Gastroesophageal sphincter (tissue), 4 donors: ENCODE measurements around the gene AMD1. TPM values are rescaled to one million over a fixed set of nuclear protein-coding genes. Genes with fewer than 3 reads are reported as not detected.
"Not testable (repeated sequence)": the region's sequence is repeated elsewhere in the genome, so short reads cannot be mapped to it uniquely, and the experiment has no call there.

Experiments
- ATAC-seq: fragments of 150-250 bp; one replicate; pipeline ENCODE4 v1.9.1; 2016; ENCODE audit warnings: mild to moderate bottlenecking, moderate library complexity
- H3K27ac ChIP-seq, 4 donors: fragments of 200-600 bp; sonication (generic) in 3 of 4; 1 replicate in 3 of 4; 2 replicates in 1 of 4; pipeline ENCODE4 v1.5.1; 2016 to 2019
- H3K27me3 ChIP-seq: fragments of 200-600 bp; sonication (generic); one replicate; pipeline ENCODE4 v1.5.1; 2019
- H3K36me3 ChIP-seq, 2 donors: fragments of 200-600 bp; sonication (generic); one replicate each; pipeline ENCODE4 v1.5.1; 2019; ENCODE audit warnings: control low read depth in 1 of 2
- H3K4me1 ChIP-seq, 3 donors: fragments of 200-600 bp; sonication (generic); 1 replicate in 2 of 3; 2 replicates in 1 of 3; pipeline ENCODE4 v1.5.1; 2016 to 2019; ENCODE audit warnings: control low read depth in 2 of 3
- H3K4me3 ChIP-seq, 2 donors: fragments of 200-600 bp; sonication (generic); one replicate each; pipeline ENCODE4 v1.5.1; 2019; ENCODE audit warnings: mild to moderate bottlenecking in 1 of 2, moderate library complexity in 1 of 2
- H3K9me3 ChIP-seq, 3 donors: fragments of 200-600 bp; sonication (generic); one replicate each; pipeline ENCODE4 v1.5.1; 2017 to 2019; ENCODE audit warnings: control low read depth in 2 of 3
- CTCF ChIP-seq, 4 experiments: fragments of 200-600 bp in 2 of 4; fragments of 450-650 bp in 2 of 4; sonication (generic) in 1 of 4; IDR thresholded peaks; one replicate each; pipeline ENCODE4 v1.5.1; 2017 to 2019; ENCODE audit warnings: antibody characterized with exemption in 4 of 4, mild to moderate bottlenecking in 2 of 4, moderate library complexity in 2 of 4
- EP300 ChIP-seq: sonication (generic); formaldehyde crosslinking; IDR thresholded peaks from one replicate; pipeline ENCODE4 v1.6.1; 2017; ENCODE audit warnings: antibody characterized with exemption, mild to moderate bottlenecking
- POLR2A ChIP-seq, 2 donors: fragments of 450-650 bp; IDR thresholded peaks; one replicate each; pipeline ENCODE4 v1.6.1; 2017; ENCODE audit warnings: antibody characterized with exemption in 2 of 2, mild to moderate bottlenecking in 2 of 2, moderate library complexity in 1 of 2
- POLR2AphosphoS5 ChIP-seq: sonication (generic); formaldehyde crosslinking; IDR thresholded peaks from one replicate; pipeline ENCODE4 v1.6.1; 2017; ENCODE audit warnings: antibody characterized with exemption
- WGBS, 2 donors: methylation state at CpG; one replicate each; pipeline ENCODE4 v1.1.5; 2018; ENCODE audit warnings: low coverage in 1 of 2; 5-methylcytosine and 5-hydroxymethylcytosine counted together
- total RNA-seq, 4 donors: library from RNA; depleted of rRNA; stranded (reverse); fragments of >200 nt; gene quantifications; one replicate each; pipeline ENCODE4 v1.1.0, GENCODE V29; 2016

AMD1 gene
- total RNA-seq, 4 donors from 2014 or later = 51.4 to 96.5 (median 79.0) TPM

GRCh38 chr6:110897433-110897832 lies 22.8 kb downstream of the AMD1 start:
- ATAC-seq = no peak
- H3K27me3 ChIP-seq = no peaks in the 10 kb centered on the region
- TF ChIP-seq POLR2AphosphoS5 = no peak
- TF ChIP-seq CTCF (IDR thresholded peaks at IDR 0.05) = no peak
- TF ChIP-seq EP300 = no peak
- H3K4me3 ChIP-seq = no peak overlapping the region
- no peaks in the 10 kb centered on the region for H3K9me3 ChIP-seq
- WGBS, 2 donors = 91 to 98% methylated on average over 8 to 9 of the region's 9 CpGs
- peaks cover 5 to 71% of the 10 kb centered on the region in 2 donors for H3K36me3 ChIP-seq
- no peak overlapping the region for H3K27ac ChIP-seq
- H3K4me1 ChIP-seq = no peaks in the 10 kb centered on the region

- H3K36me3 ChIP-seq = peaks cover 3 to 64% of the 10 kb centered on the region in 2 donors
- no peak overlapping the region for H3K27ac ChIP-seq
- TF ChIP-seq CTCF (IDR thresholded peaks at IDR 0.05) (no peak), POLR2AphosphoS5 (no peak), POLR2A (IDR thresholded peaks at IDR 0.05) (no peak), EP300 (no peak)
- H3K9me3 ChIP-seq = no peaks in the 10 kb centered on the region
- H3K27me3 ChIP-seq = no peaks in the 10 kb centered on the region
- ATAC-seq = no peak
- no peak overlapping the region for H3K4me3 ChIP-seq
- no peaks in the 10 kb centered on the region for H3K4me1 ChIP-seq
- WGBS, 2 donors = 83 to 91% methylated on average over 2 to 5 of the region's 5 CpGs
Observed at GRCh38 chr6:110898111-110898510, 23.5 kb downstream of the AMD1 start.

- Histone ChIP-seq H3K36me3 (peaks cover 3 to 50% of the 10 kb centered on the region in 2 donors), H3K4me3 (no peak overlapping the region), H3K27me3 (no peaks in the 10 kb centered on the region), H3K4me1 (no peaks in the 10 kb centered on the region), H3K27ac (no peak overlapping the region), H3K9me3 (peaks cover 0 to 10% (median 0%) of the 10 kb centered on the region in 3 donors)
- TF ChIP-seq POLR2A (IDR thresholded peaks at IDR 0.05) = no peak
- TF ChIP-seq EP300 = no peak
- TF ChIP-seq POLR2AphosphoS5 = no peak
- TF ChIP-seq CTCF (IDR thresholded peaks at IDR 0.05) = no peak
- WGBS, 2 donors = 94 to 100% methylated on average over 3 to 5 of the region's 5 CpGs
- ATAC-seq = no peak
Observed at GRCh38 chr6:110900028-110900598, 25.5 kb downstream of the AMD1 start.

GRCh38 chr6:110901601-110902000 lies 27.0 kb downstream of the AMD1 start:
- not testable (repeated sequence) for H3K4me3 ChIP-seq, H3K27ac ChIP-seq, ATAC-seq, H3K4me1 ChIP-seq, H3K27me3 ChIP-seq
- Histone ChIP-seq H3K36me3 (peaks cover 0 to 36% of the 10 kb centered on the region in 2 donors), H3K9me3 (peaks cover 0 to 16% (median 0%) of the 10 kb centered on the region in 3 donors)
- 80 to 81% methylated on average over 1 to 8 of the region's 8 CpGs for WGBS, 2 donors

GRCh38 chr6:110902091-110902490 lies 27.5 kb downstream of the AMD1 start:
- 88 to 91% methylated on average over 3 to 8 of the region's 8 CpGs for WGBS, 2 donors
- Histone ChIP-seq H3K4me3 (no peak overlapping the region), H3K27me3 (no peaks in the 10 kb centered on the region), H3K9me3 (peaks cover 0 to 16% (median 0%) of the 10 kb centered on the region in 3 donors), H3K27ac (no peak overlapping the region), H3K4me1 (no peaks in the 10 kb centered on the region), H3K36me3 (peaks cover 0 to 32% of the 10 kb centered on the region in 2 donors)
- no peak for ATAC-seq
- no peak for TF ChIP-seq EP300
- no peak for TF ChIP-seq CTCF (IDR thresholded peaks at IDR 0.05)
- no peak for TF ChIP-seq POLR2A (IDR thresholded peaks at IDR 0.05)
- TF ChIP-seq POLR2AphosphoS5 = no peak

- not testable (repeated sequence) for ATAC-seq, H3K4me3 ChIP-seq, H3K36me3 ChIP-seq, H3K27ac ChIP-seq, H3K27me3 ChIP-seq, H3K4me1 ChIP-seq
- peaks cover 0 to 16% (median 0%) of the 10 kb centered on the region in 3 donors for H3K9me3 ChIP-seq
- WGBS, 2 donors = 95% methylated on average over 2 of the region's 2 CpGs; no CpG with 5 or more reads in 1 of the 2 donors
Observed at GRCh38 chr6:110906273-110906672, 31.7 kb downstream of the AMD1 start.
